ENCODE measurements around the gene CLASP1. TPM values are rescaled to one million over a fixed set of nuclear protein-coding genes. Genes with fewer than 3 reads are reported as not detected.
"Not testable (repeated sequence)": the region's sequence is repeated elsewhere in the genome, so short reads cannot be mapped to it uniquely, and the experiment has no call there.

Gene CLASP1
- total RNA-seq, 1 donor from 2014 or later, result 69.3 TPM

- Mint-ChIP-seq H3K27ac (no peak overlapping the region), H3K36me3 (ENCODE audit: low read depth) (peaks cover 44% of the 10 kb centered on the region), H3K4me1 (no peaks in the 10 kb centered on the region), H3K27me3 (no peaks in the 10 kb centered on the region), H3K4me3 (no peak overlapping the region), H3K9me3 (no peaks in the 10 kb centered on the region)
- DNase-seq, result no peak
- intact Hi-C loops (cut with micrococcal nuclease), result loop anchor here (10.0 kb wide), 1 partner anchor 265 kb away; no protein-coding TSS in a partner anchor
Observed at GRCh38 chr2:121349721-121350401, 299.4 kb downstream of the CLASP1 start.

GRCh38 chr2:121348128-121348740 lies 301.0 kb downstream of the CLASP1 start:
- Mint-ChIP-seq H3K4me3 (no peak overlapping the region), H3K27ac (no peak overlapping the region), H3K36me3 (ENCODE audit: low read depth) (peaks cover 37% of the 10 kb centered on the region), H3K9me3 (no peaks in the 10 kb centered on the region), H3K27me3 (no peaks in the 10 kb centered on the region), H3K4me1 (no peaks in the 10 kb centered on the region)
- intact Hi-C loops (cut with micrococcal nuclease), result no loop called here
- no peak for DNase-seq

GRCh38 chr2:121346859-121347258 lies 302.4 kb downstream of the CLASP1 start:
- Mint-ChIP-seq H3K9me3 (no peaks in the 10 kb centered on the region), H3K27ac (no peak overlapping the region), H3K27me3 (no peaks in the 10 kb centered on the region), H3K4me3 (no peak overlapping the region), H3K4me1 (no peaks in the 10 kb centered on the region), H3K36me3 (ENCODE audit: low read depth) (peaks cover 41% of the 10 kb centered on the region)
- intact Hi-C loops (cut with micrococcal nuclease), result no loop called here
- no peak for DNase-seq

GRCh38 chr2:121346407-121346806 lies 302.9 kb downstream of the CLASP1 start:
- peaks cover 43% of the 10 kb centered on the region for H3K36me3 Mint-ChIP-seq (ENCODE audit: low read depth)
- no peaks in the 10 kb centered on the region for H3K4me1 Mint-ChIP-seq
- H3K9me3 Mint-ChIP-seq, result no peaks in the 10 kb centered on the region
- H3K27me3 Mint-ChIP-seq, result no peaks in the 10 kb centered on the region
- DNase-seq, result no peak
- intact Hi-C loops (cut with micrococcal nuclease), result no loop called here
- no peak overlapping the region for H3K4me3 Mint-ChIP-seq
- no peak overlapping the region for H3K27ac Mint-ChIP-seq

- no peak overlapping the region for H3K27ac Mint-ChIP-seq
- DNase-seq, result no peak
- H3K9me3 Mint-ChIP-seq, result no peaks in the 10 kb centered on the region
- no peak overlapping the region for H3K4me3 Mint-ChIP-seq
- peaks cover 41% of the 10 kb centered on the region for H3K36me3 Mint-ChIP-seq (ENCODE audit: low read depth)
- no peaks in the 10 kb centered on the region for H3K4me1 Mint-ChIP-seq
- H3K27me3 Mint-ChIP-seq, result no peaks in the 10 kb centered on the region
- intact Hi-C loops (cut with micrococcal nuclease), result no loop called here
Observed at GRCh38 chr2:121345887-121346286, 303.4 kb downstream of the CLASP1 start.

- H3K4me3 Mint-ChIP-seq, result no peak overlapping the region
- no peaks in the 10 kb centered on the region for H3K4me1 Mint-ChIP-seq
- no peaks in the 10 kb centered on the region for H3K27me3 Mint-ChIP-seq
- peaks cover 46% of the 10 kb centered on the region for H3K36me3 Mint-ChIP-seq (ENCODE audit: low read depth)
- intact Hi-C loops (cut with micrococcal nuclease), result no loop called here
- no peak for DNase-seq
- H3K27ac Mint-ChIP-seq, result no peak overlapping the region
- no peaks in the 10 kb centered on the region for H3K9me3 Mint-ChIP-seq
Observed at GRCh38 chr2:121345101-121345500, 304.2 kb downstream of the CLASP1 start.

- H3K36me3 Mint-ChIP-seq (ENCODE audit: low read depth), result peaks cover 51% of the 10 kb centered on the region
- intact Hi-C loops (cut with micrococcal nuclease); H3K27me3 Mint-ChIP-seq; DNase-seq; H3K27ac Mint-ChIP-seq; H3K4me3 Mint-ChIP-seq; H3K9me3 Mint-ChIP-seq; H3K4me1 Mint-ChIP-seq: not testable (repeated sequence)
Observed at GRCh38 chr2:121343828-121344399, 305.3 kb downstream of the CLASP1 start.

GRCh38 chr2:121343191-121343590 lies 306.1 kb downstream of the CLASP1 start:
- Mint-ChIP-seq H3K4me1 (no peaks in the 10 kb centered on the region), H3K36me3 (ENCODE audit: low read depth) (peaks cover 48% of the 10 kb centered on the region), H3K27me3 (no peaks in the 10 kb centered on the region), H3K9me3 (no peaks in the 10 kb centered on the region), H3K4me3 (no peak overlapping the region), H3K27ac (no peak overlapping the region)
- intact Hi-C loops (cut with micrococcal nuclease), result no loop called here
- no peak for DNase-seq

- no peak overlapping the region for H3K27ac Mint-ChIP-seq
- H3K4me1 Mint-ChIP-seq, result no peaks in the 10 kb centered on the region
- peaks cover 45% of the 10 kb centered on the region for H3K36me3 Mint-ChIP-seq (ENCODE audit: low read depth)
- H3K9me3 Mint-ChIP-seq, result no peaks in the 10 kb centered on the region
- intact Hi-C loops (cut with micrococcal nuclease), result no loop called here
- no peak overlapping the region for H3K4me3 Mint-ChIP-seq
- H3K27me3 Mint-ChIP-seq, result no peaks in the 10 kb centered on the region
- DNase-seq, result no peak
Observed at GRCh38 chr2:121342751-121343150, 306.5 kb downstream of the CLASP1 start.

GRCh38 chr2:121340926-121341325 lies 308.3 kb downstream of the CLASP1 start:
- Mint-ChIP-seq H3K27me3 (no peaks in the 10 kb centered on the region), H3K27ac (no peak overlapping the region), H3K36me3 (ENCODE audit: low read depth) (peaks cover 31% of the 10 kb centered on the region), H3K4me1 (no peaks in the 10 kb centered on the region), H3K9me3 (no peaks in the 10 kb centered on the region), H3K4me3 (no peak overlapping the region)
- intact Hi-C loops (cut with micrococcal nuclease), result no loop called here
- no peak for DNase-seq

- intact Hi-C loops (cut with micrococcal nuclease), result no loop called here
- H3K9me3 Mint-ChIP-seq, result no peaks in the 10 kb centered on the region
- H3K27me3 Mint-ChIP-seq, result no peaks in the 10 kb centered on the region
- no peak for DNase-seq
- H3K27ac Mint-ChIP-seq, result no peak overlapping the region
- H3K4me1 Mint-ChIP-seq, result no peaks in the 10 kb centered on the region
- H3K4me3 Mint-ChIP-seq, result no peak overlapping the region
- H3K36me3 Mint-ChIP-seq (ENCODE audit: low read depth), result peaks cover 22% of the 10 kb centered on the region
Observed at GRCh38 chr2:121338281-121338680, 311.0 kb downstream of the CLASP1 start.

- intact Hi-C loops (cut with micrococcal nuclease), result no loop called here
- no peak for DNase-seq
- no peaks in the 10 kb centered on the region for H3K27me3 Mint-ChIP-seq
- no peak overlapping the region for H3K27ac Mint-ChIP-seq
- H3K4me3 Mint-ChIP-seq, result no peak overlapping the region
- peaks cover 18% of the 10 kb centered on the region for H3K36me3 Mint-ChIP-seq (ENCODE audit: low read depth)
- no peaks in the 10 kb centered on the region for H3K9me3 Mint-ChIP-seq
- no peaks in the 10 kb centered on the region for H3K4me1 Mint-ChIP-seq
Observed at GRCh38 chr2:121336528-121337294, 312.6 kb downstream of the CLASP1 start.

GRCh38 chr2:121335294-121336290 lies 313.7 kb downstream of the CLASP1 start:
- Mint-ChIP-seq H3K4me1 (no peaks in the 10 kb centered on the region), H3K9me3 (no peaks in the 10 kb centered on the region), H3K4me3 (no peak overlapping the region), H3K27ac (no peak overlapping the region), H3K27me3 (no peaks in the 10 kb centered on the region), H3K36me3 (ENCODE audit: low read depth) (peaks cover 11% of the 10 kb centered on the region)
- no peak for DNase-seq
- intact Hi-C loops (cut with micrococcal nuclease), result no loop called here
